K562 (cell line): Measurements from ENCODE around the gene TMEM59. TPM values are rescaled to one million over a fixed set of nuclear protein-coding genes. Genes with fewer than 3 reads are reported as not detected.

Source experiments
- ATF6 ChIP-seq: sonication (generic); formaldehyde crosslinking; IDR thresholded peaks from 2 replicates; pipeline ENCODE4 v1.4.0; 2020; ENCODE audit warnings: mild to moderate bottlenecking, missing genetic modification reagents
- CHD2 ChIP-seq: IDR thresholded peaks from 2 replicates; pipeline ENCODE4 v1.6.1; 2011; ENCODE audit warnings: low read depth, low read length
- HMGXB4 ChIP-seq: sonication (generic); formaldehyde crosslinking; IDR thresholded peaks from 2 replicates; pipeline ENCODE4 v1.8.1; 2023; ENCODE audit warnings: mild to moderate bottlenecking, missing genetic modification reagents
- HNRNPL ChIP-seq: fragments of 200-400 bp; formaldehyde crosslinking; IDR thresholded peaks from 2 replicates; pipeline ENCODE4 v1.6.1; 2017; ENCODE audit warnings: low read depth, mild to moderate bottlenecking, low read length
- KLF13 ChIP-seq: fragments of 450-650 bp; IDR thresholded peaks from 2 replicates; pipeline ENCODE4 v1.6.1; 2016; ENCODE audit warnings: missing genetic modification characterization, low read depth, mild to moderate bottlenecking, missing compliant biosample characterization, moderate library complexity, borderline replicate concordance
- MCM7 ChIP-seq, 2 experiments: fragments of 450-650 bp; IDR thresholded peaks; 2 replicates each; pipeline ENCODE4 v1.6.1; 2016 to 2018
- PML ChIP-seq: IDR thresholded peaks from 2 replicates; pipeline ENCODE4 v1.6.1; 2012; ENCODE audit warnings: low read length, inconsistent platforms
- ZBTB33 ChIP-seq: sonication (generic); formaldehyde crosslinking; IDR thresholded peaks from 2 replicates; pipeline ENCODE4 v1.8.1; 2023; ENCODE audit warnings: mild to moderate bottlenecking, missing genetic modification reagents
- ZNF165 ChIP-seq: fragments of 250-450 bp; sonication (Bioruptor Pico); IDR thresholded peaks from 2 replicates; pipeline ENCODE4 v1.4.0; 2020; ENCODE audit warnings: borderline replicate concordance
- ZNF354B ChIP-seq: fragments of 250-450 bp; sonication (Bioruptor Pico); IDR thresholded peaks from 2 replicates; pipeline ENCODE4 v1.4.0; 2020
- ZNF398 ChIP-seq: fragments of 250-450 bp; sonication (Bioruptor Pico); IDR thresholded peaks from 2 replicates; pipeline ENCODE4 v1.8.0; 2021; ENCODE audit warnings: moderate library complexity, mild to moderate bottlenecking, inconsistent platforms
- ZNF584 ChIP-seq: fragments of 200-800 bp; sonication (Bioruptor generic); IDR thresholded peaks from 2 replicates; pipeline ENCODE4 v1.6.1; 2016; ENCODE audit warnings: low read depth, mild to moderate bottlenecking, missing genetic modification characterization, missing compliant biosample characterization
- ZNF609 ChIP-seq: sonication (generic); formaldehyde crosslinking; IDR thresholded peaks from 2 replicates; pipeline ENCODE4 v1.8.1; 2023; ENCODE audit warnings: missing genetic modification reagents, mild to moderate bottlenecking, borderline replicate concordance
- ZNF778 ChIP-seq: fragments of 450-650 bp; formaldehyde crosslinking; IDR thresholded peaks from 2 replicates; pipeline ENCODE4 v1.4.0; 2020; ENCODE audit warnings: mild to moderate bottlenecking, moderate library complexity
- polyA plus RNA-seq, 8 experiments: library from polyadenylated mRNA; depleted of rRNA in 4 of 8; stranded (reverse) in 5 of 8; unstranded in 3 of 8; fragments of >200 nt; fragmentation: Nextera tagmentation in 2 of 8; fragmentation: Illumina TruSeq in 1 of 8; extraction: Ambion mirVana in 2 of 8; extraction: Trizol in 1 of 8; gene quantifications; 2 replicates each; pipeline versions ENCODE4 v1.2.1 to v1.2.3, GENCODE V29; 2011 to 2014; ENCODE audit warnings: inconsistent platforms in 1 of 8, missing spikeins in 1 of 8
- total RNA-seq, 7 experiments: library from RNA; depleted of rRNA in 6 of 7; stranded (reverse); fragments of >200 nt in 6 of 7; fragmentation: Illumina TruSeq in 2 of 7; extraction: Trizol in 2 of 7; gene quantifications; 2 replicates each; pipeline versions ENCODE4 v1.2.1 to v1.2.3, GENCODE V29; 2011 to 2021; ENCODE audit warnings: low replicate concordance in 1 of 7

The TMEM59 gene
- total and polyA plus RNA-seq, 9 of the 15 experiments (the other 6 are each of a cell fraction or from before 2014, with no cell fraction given) = 93.1 to 316 (median 151) TPM

- no peak for TF ChIP-seq ATF6
- TF ChIP-seq ZNF584 (CRISPR knock-in tag) = no peak
- no peak for TF ChIP-seq ZNF398 (CRISPR knock-in tag)
- TF ChIP-seq ZNF165 (CRISPR knock-in tag) = no peak
- TF ChIP-seq ZNF609 (CRISPR knock-in tag) = 0 out of 2 replicates have a peak, but pooled peaks have one; percentile 21
- TF ChIP-seq HMGXB4 (CRISPR knock-in tag) = no peak
- no peak for TF ChIP-seq ZNF354B (CRISPR knock-in tag)
- TF ChIP-seq HNRNPL = no peak
- peak; percentile 25; the same call in 1 of the 2 replicates for TF ChIP-seq PML
- no peak for TF ChIP-seq ZNF778 (CRISPR knock-in tag)
- peak; percentile 88 for TF ChIP-seq CHD2
- TF ChIP-seq MCM7 (IDR thresholded peaks at IDR 0.05) = no peak
- TF ChIP-seq ZBTB33 (CRISPR knock-in tag) = 0 out of 2 replicates have a peak, but pooled peaks have one; percentile 10
- TF ChIP-seq KLF13 (tag) = no peak
Measured at GRCh38 chr1:54052934-54053744, at the start of gene TMEM59, which contains the start of gene TCEANC2 (continued).
